Measurements from ENCODE around the gene IMMP2L. TPM values are rescaled to one million over a fixed set of nuclear protein-coding genes. Genes with fewer than 3 reads are reported as not detected.

Gene IMMP2L
- total RNA-seq, 4 donors from 2014 or later: 23.8 to 30.0 (median 27.7) TPM

- Histone ChIP-seq H3K9me3 (no peaks in the 10 kb centered on the region), H3K4me1 (peaks cover 5 to 8% of the 10 kb centered on the region in 2 donors), H3K27ac (no peak overlapping the region), H3K36me3 (no peaks in the 10 kb centered on the region), H3K4me3 (replicated peaks in 1 of 3) (no peak overlapping the region), H3K27me3 (no peaks in the 10 kb centered on the region)
- TF ChIP-seq POLR2A (IDR thresholded peaks at IDR 0.05): no peak
- TF ChIP-seq, protein P1, sequence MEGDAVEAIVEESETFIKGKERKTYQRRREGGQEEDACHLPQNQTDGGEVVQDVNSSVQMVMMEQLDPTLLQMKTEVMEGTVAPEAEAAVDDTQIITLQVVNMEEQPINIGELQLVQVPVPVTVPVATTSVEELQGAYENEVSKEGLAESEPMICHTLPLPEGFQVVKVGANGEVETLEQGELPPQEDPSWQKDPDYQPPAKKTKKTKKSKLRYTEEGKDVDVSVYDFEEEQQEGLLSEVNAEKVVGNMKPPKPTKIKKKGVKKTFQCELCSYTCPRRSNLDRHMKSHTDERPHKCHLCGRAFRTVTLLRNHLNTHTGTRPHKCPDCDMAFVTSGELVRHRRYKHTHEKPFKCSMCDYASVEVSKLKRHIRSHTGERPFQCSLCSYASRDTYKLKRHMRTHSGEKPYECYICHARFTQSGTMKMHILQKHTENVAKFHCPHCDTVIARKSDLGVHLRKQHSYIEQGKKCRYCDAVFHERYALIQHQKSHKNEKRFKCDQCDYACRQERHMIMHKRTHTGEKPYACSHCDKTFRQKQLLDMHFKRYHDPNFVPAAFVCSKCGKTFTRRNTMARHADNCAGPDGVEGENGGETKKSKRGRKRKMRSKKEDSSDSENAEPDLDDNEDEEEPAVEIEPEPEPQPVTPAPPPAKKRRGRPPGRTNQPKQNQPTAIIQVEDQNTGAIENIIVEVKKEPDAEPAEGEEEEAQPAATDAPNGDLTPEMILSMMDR (IDR thresholded peaks at IDR 0.05): no peak
- intact Hi-C loops (cut with DNase I): no loop called here
- no peak for DNase-seq
- WGBS, 2 donors: 83 to 84% methylated on average over 1 of the region's 1 CpG
These were observed 454.7 kb downstream of the IMMP2L start for GRCh38 chr7:111107579-111107978.

- no peak for TF ChIP-seq POLR2A (IDR thresholded peaks at IDR 0.05)
- TF ChIP-seq, protein P1 (IDR thresholded peaks at IDR 0.05): no peak
- no peaks in the 10 kb centered on the region for H3K9me3 ChIP-seq
- H3K4me1 ChIP-seq: peaks cover 5 to 8% of the 10 kb centered on the region in 2 donors
- H3K27ac ChIP-seq: no peak overlapping the region
- no peaks in the 10 kb centered on the region for H3K36me3 ChIP-seq
- intact Hi-C loops (cut with DNase I): no loop called here
- no peak for DNase-seq
- H3K4me3 ChIP-seq (replicated peaks in 1 of 3): no peak overlapping the region
- 96 to 100% methylated on average over 3 of the region's 3 CpGs for WGBS, 2 donors
- no peaks in the 10 kb centered on the region for H3K27me3 ChIP-seq
These were observed 457.0 kb downstream of the IMMP2L start for GRCh38 chr7:111105269-111105668.

DNA sequence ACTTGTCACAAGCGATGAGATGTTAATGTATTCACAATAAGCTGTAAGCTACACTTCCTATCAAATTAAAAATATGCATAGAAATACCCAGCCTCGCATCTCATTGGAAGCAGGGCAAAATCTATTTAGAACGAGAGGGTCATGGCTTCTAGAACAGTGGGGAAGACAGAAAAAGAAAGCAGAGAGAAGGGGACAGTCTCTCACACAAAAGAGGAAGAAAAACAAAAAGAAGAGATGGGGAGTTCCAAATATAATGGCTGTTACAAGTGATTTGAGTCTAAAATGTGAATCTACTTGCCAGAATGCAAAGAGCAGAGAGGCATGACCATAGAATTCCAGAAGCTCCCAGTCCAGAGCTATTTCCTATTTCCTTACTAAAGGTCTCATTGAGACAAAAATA, 457.6 kb downstream of the IMMP2L start:
- 88% methylated on average over 3 of the region's 3 CpGs for WGBS, 2 donors
- intact Hi-C loops (cut with DNase I): no loop called here

DNA sequence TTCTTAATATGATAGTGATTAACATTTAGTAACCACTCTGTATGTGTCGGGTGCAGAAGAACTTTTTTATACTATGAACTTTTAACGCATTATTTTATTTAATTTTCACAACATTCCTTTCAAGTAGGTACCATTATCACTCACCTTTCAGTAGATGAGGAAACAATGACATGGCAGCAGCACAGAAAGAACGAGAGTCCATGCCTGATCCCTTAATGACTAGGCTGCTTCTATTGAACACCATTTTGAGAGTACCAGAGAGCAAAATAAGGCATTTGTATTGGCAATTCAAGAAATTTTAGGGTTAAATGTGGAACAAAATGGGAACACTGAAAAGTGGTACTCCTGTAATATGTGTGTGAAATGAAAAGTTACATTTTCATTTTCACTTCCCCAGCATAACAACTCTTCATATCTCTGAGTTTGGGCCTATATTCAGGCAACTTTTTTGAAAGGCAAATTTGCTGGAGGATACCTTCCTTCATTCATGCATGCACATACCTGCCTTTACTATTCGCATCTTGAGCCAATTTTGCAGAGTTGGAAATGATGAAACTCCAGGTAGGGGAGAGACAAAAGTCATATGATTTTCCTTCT, 458.5 kb downstream of the IMMP2L start:
- intact Hi-C loops (cut with DNase I): no loop called here
- no peak for TF ChIP-seq POLR2A (IDR thresholded peaks at IDR 0.05)
- TF ChIP-seq, protein P1 (IDR thresholded peaks at IDR 0.05): no peak
- Histone ChIP-seq H3K4me3 (replicated peaks in 1 of 3) (no peak overlapping the region), H3K27ac (no peak overlapping the region), H3K27me3 (no peaks in the 10 kb centered on the region), H3K36me3 (no peaks in the 10 kb centered on the region), H3K9me3 (no peaks in the 10 kb centered on the region), H3K4me1 (peaks cover 5 to 7% of the 10 kb centered on the region in 2 donors)
- no peak for DNase-seq
- WGBS, 2 donors: 95 to 96% methylated on average over 4 of the region's 4 CpGs

More for the DNA sequence above, 457.6 kb downstream of the IMMP2L start:
- Histone ChIP-seq H3K4me3 (replicated peaks in 1 of 3) (no peak overlapping the region), H3K27me3 (no peaks in the 10 kb centered on the region), H3K4me1 (peaks cover 5 to 8% of the 10 kb centered on the region in 2 donors), H3K36me3 (no peaks in the 10 kb centered on the region), H3K27ac (no peak overlapping the region), H3K9me3 (no peaks in the 10 kb centered on the region)
- no peak for DNase-seq
- TF ChIP-seq, protein P1 (IDR thresholded peaks at IDR 0.05): no peak
- no peak for TF ChIP-seq POLR2A (IDR thresholded peaks at IDR 0.05)

DNA sequence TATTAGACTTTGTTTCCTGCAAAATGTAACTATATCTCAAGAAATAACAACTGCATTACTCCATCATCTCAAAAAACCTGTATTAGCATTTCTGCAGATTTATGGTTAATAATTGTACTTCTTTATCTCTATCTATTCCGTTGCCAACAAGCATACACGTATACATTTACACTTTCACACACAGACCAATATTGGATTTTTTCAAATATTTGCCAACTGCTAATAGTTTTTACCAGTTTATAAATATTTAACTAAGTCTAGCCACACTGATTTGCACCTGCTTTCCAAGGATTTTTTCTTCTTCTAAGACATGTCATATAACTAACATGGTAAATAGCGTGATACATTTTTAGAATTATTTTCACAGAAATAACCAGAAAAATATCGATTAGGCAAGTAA, 459.2 kb downstream of the IMMP2L start:
- no peak for TF ChIP-seq POLR2A (IDR thresholded peaks at IDR 0.05)
- TF ChIP-seq, protein P1 (IDR thresholded peaks at IDR 0.05): no peak
- intact Hi-C loops (cut with DNase I): no loop called here
- 97 to 98% methylated on average over 4 of the region's 4 CpGs for WGBS, 2 donors
- peaks cover 4 to 5% of the 10 kb centered on the region in 2 donors for H3K4me1 ChIP-seq
- DNase-seq: no peak
- no peak overlapping the region for H3K27ac ChIP-seq
- H3K9me3 ChIP-seq: no peaks in the 10 kb centered on the region
- H3K27me3 ChIP-seq: no peaks in the 10 kb centered on the region
- no peaks in the 10 kb centered on the region for H3K36me3 ChIP-seq
- H3K4me3 ChIP-seq (replicated peaks in 1 of 3): no peak overlapping the region

All from thyroid gland (tissue), 4 donors.